ENCODE measurements around the gene STXBP3.
A peak's percentile ranks its signal among the peaks of the same experiment; 100 is the strongest.

DNA sequence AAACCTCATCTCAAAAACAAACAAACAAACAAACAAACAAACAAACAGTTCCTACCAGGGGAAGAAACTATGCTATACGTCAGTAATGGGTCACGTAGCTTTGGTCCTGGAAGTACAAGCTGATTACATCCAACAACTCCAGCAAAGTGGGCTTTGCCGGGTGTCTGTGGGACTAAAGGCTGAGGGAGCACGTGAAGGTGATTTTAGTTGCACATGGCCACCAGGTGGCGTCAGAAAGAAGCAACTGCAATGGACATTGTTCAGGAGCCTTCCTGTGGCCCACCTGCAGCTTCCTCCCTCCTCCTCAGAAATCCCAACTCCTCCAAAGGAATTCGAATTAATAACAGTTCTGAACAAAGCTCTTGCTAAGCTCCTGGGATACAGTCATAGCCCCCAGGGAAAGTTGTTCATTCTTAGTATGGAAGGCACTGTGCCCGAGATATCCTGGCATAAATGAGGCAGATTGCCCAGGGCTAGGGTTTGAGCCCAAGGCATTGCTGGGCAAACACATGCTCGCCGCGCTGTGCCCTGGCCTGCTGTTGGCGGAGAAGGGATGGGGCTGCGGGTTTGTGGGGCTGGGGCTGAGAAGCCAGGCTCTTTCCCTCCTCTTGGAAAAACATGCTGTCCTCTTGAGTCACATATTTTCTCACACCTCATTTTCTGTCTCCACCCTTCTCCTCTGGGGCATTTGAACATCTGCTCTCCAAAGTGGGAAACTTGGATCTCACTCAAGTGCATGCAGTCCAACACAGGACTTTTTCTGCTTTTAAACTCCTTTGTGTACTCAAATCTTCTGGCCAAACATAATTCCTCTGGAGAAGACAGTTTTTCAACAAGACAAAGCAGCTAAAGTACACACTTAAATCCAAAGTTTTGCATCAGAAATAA, 81.8 kb downstream of the STXBP3 start:
- TF ChIP-seq CTCF (IDR thresholded peaks at IDR 0.05) = peak; percentile 73 to 81 (median 76)
- TF ChIP-seq POLR2A (IDR thresholded peaks at IDR 0.05) = no peak

All from uterus (tissue), 2 donors.